Measurements from ENCODE around the gene IL13. TPM values are rescaled to one million over a fixed set of nuclear protein-coding genes. Genes with fewer than 3 reads are reported as not detected.
"Not testable (repeated sequence)": the region's sequence is repeated elsewhere in the genome, so short reads cannot be mapped to it uniquely, and the experiment has no call there.

Gene IL13
- total RNA-seq, 4 donors from 2014 or later, result not detected

GRCh38 chr5:132690156-132690555 lies 32.2 kb downstream of the IL13 start:
- no peaks in the 10 kb centered on the region for H3K4me1 ChIP-seq
- no peaks in the 10 kb centered on the region for H3K9me3 ChIP-seq
- H3K36me3 ChIP-seq, result no peaks in the 10 kb centered on the region
- no peak overlapping the region for H3K27ac ChIP-seq
- no peak for DNase-seq
- no peaks in the 10 kb centered on the region for H3K27me3 ChIP-seq
- TF ChIP-seq CTCF (IDR thresholded peaks at IDR 0.05), result no peak
- TF ChIP-seq POLR2A (IDR thresholded peaks at IDR 0.05), result no peak
- no peak overlapping the region for H3K4me3 ChIP-seq

DNA sequence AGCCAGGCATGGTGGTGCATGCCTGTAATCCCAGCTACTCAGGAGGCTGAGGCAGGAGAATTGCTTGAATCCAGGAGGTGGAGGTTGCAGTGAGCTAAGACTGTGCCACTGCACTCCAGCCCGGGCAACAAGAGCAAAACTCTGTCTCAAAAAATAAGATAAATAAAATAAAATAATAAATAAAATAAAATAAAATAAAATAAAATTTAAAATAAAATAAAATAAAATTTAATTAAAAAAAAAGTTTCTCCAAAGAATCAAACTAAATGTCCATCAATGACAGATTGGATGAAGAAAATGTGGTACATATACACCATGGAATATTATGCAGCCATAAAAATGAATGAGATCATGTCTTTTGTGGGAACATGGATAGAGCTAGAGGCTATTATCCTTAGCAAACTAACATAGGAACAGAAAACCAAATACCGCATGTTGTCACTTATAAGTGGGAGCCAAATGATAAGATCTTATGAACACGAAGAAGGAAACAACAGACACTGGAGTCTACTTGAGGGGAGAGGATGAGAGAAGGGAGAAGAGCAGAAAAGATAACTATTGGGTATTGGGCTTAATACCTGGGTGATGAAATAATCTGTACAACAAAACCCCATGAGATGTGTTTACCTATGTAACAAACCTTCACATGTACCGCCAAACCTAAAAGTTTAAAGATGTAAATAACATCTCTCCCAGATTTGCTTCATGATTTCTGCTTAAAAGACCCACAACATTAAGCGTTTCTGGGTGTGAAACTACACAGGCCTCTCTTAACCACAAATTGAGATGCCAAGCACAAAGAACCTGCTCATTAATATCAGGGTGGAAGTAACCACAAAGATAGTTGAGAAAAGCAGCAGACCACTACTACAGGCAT lies 34.0 kb downstream of the IL13 start:
- not testable (repeated sequence) for H3K27ac ChIP-seq, DNase-seq, H3K9me3 ChIP-seq, H3K4me3 ChIP-seq, H3K36me3 ChIP-seq, H3K27me3 ChIP-seq, H3K4me1 ChIP-seq

- H3K4me1 ChIP-seq, result no peaks in the 10 kb centered on the region
- TF ChIP-seq POLR2A (IDR thresholded peaks at IDR 0.05) (no peak), CTCF (IDR thresholded peaks at IDR 0.05) (no peak)
- H3K36me3 ChIP-seq, result no peaks in the 10 kb centered on the region
- no peaks in the 10 kb centered on the region for H3K9me3 ChIP-seq
- H3K27me3 ChIP-seq, result no peaks in the 10 kb centered on the region
- DNase-seq, result no peak
- H3K4me3 ChIP-seq, result no peak overlapping the region
- no peak overlapping the region for H3K27ac ChIP-seq
Measured at GRCh38 chr5:132692632-132692967, 34.6 kb downstream of the IL13 start.

DNA sequence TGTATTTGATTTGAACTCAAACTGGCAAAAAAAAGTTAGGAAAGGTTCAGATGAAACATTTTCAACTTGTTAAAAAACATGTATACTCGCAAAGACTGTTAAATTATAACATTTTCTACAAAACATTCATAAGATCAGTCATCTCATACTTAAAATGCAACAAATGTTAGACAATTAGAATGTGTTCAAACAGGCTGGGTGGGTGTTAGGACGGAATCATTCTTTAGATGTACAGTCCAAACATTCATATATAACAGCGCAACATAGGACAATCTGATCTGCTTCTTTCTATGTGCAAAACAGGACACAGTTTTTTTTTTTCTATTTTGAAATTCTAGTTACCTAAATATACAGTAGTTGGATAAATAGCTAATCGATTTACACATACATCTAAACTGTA lies 38.0 kb downstream of the IL13 start:
- Histone ChIP-seq H3K27me3 (no peaks in the 10 kb centered on the region), H3K4me1 (no peaks in the 10 kb centered on the region), H3K27ac (no peak overlapping the region), H3K4me3 (no peak overlapping the region), H3K36me3 (peaks cover 0 to under 1% (median 0%) of the 10 kb centered on the region in 3 donors), H3K9me3 (no peaks in the 10 kb centered on the region)
- TF ChIP-seq CTCF (IDR thresholded peaks at IDR 0.05) (no peak), POLR2A (IDR thresholded peaks at IDR 0.05) (no peak)
- no peak for DNase-seq

DNA sequence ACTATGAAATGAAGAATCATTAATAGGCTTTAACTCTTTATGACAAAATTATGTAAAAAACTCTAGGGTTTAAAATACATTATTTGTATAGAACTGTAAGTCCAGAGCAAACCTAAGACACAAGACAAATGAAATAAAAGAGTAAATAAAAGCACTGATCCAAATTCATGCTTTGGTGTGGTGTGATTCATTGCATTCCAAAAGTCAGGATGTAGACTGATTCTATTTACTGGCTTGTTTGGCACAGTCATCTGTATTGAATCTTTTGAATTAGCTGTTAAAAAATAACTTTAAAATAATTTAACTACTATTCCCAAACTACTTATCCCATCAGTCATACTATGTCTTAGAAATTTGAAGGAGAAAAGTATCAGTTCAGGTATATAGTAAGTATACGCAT lies 46.9 kb downstream of the IL13 start:
- Histone ChIP-seq H3K4me3 (no peak overlapping the region), H3K27me3 (no peaks in the 10 kb centered on the region), H3K9me3 (no peaks in the 10 kb centered on the region), H3K27ac (no peak overlapping the region), H3K4me1 (no peaks in the 10 kb centered on the region), H3K36me3 (peaks cover 0 to 17% (median 0%) of the 10 kb centered on the region in 3 donors)
- no peak for TF ChIP-seq CTCF (IDR thresholded peaks at IDR 0.05)
- TF ChIP-seq POLR2A (IDR thresholded peaks at IDR 0.05), result no peak
- no peak for DNase-seq

GRCh38 chr5:132708645-132709044 lies 50.7 kb downstream of the IL13 start:
- H3K4me1 ChIP-seq, result no peaks in the 10 kb centered on the region
- no peak for TF ChIP-seq POLR2A (IDR thresholded peaks at IDR 0.05)
- TF ChIP-seq CTCF (IDR thresholded peaks at IDR 0.05), result no peak
- no peak for DNase-seq
- no peaks in the 10 kb centered on the region for H3K9me3 ChIP-seq
- no peaks in the 10 kb centered on the region for H3K27me3 ChIP-seq
- H3K36me3 ChIP-seq, result no peaks in the 10 kb centered on the region
- no peak overlapping the region for H3K27ac ChIP-seq
- H3K4me3 ChIP-seq, result no peak overlapping the region

Other genes starting within 250 kb of the IL13 start
- 100 to 1,000 TPM in 3 of 4 donors, 10 to 100 TPM in 1; 92.7 to 152 (median 122) TPM for gene IRF1, start 167.4 kb upstream of the IL13 start, total RNA-seq
- not detected for gene IL5, start 114.7 kb upstream of the IL13 start, total RNA-seq
- 100 to 1,000 TPM in 1 of 4 donors, 10 to 100 TPM in 3; 47.5 to 102 (median 54.3) TPM for gene RAD50, start 101.2 kb upstream of the IL13 start, total RNA-seq
- gene IL4, start 15.8 kb downstream of the IL13 start, total RNA-seq, result not detected
- 10 to 100 TPM in 1 of 4 donors, 1 to 10 TPM in 3; 1.5 to 32.2 (median 4.0) TPM for gene KIF3A, start 79.4 kb downstream of the IL13 start, total RNA-seq
- 10 to 100 TPM in 2 of 4 donors, 1 to 10 TPM in 2; 7.1 to 30.8 (median 11.7) TPM for gene CCNI2, start 89.3 kb downstream of the IL13 start, total RNA-seq
- gene SEPTIN8, start 119.1 kb downstream of the IL13 start, total RNA-seq, result 10 to 100 TPM; 33.6 to 85.8 (median 56.2) TPM
- gene SOWAHA, start 155.1 kb downstream of the IL13 start, total RNA-seq, result 100 to 1,000 TPM in 2 of 4 donors, 10 to 100 TPM in 2; 13.2 to 128 (median 97.5) TPM
- gene SHROOM1, start 172.5 kb downstream of the IL13 start, total RNA-seq, result 100 to 1,000 TPM in 2 of 4 donors, 10 to 100 TPM in 2; 14.9 to 200 (median 95.3) TPM
- gene GDF9, start 208.3 kb downstream of the IL13 start, total RNA-seq, result under 1 TPM in 1 of 4 donors, not detected in 3; 0.66 TPM
- gene UQCRQ, start 208.5 kb downstream of the IL13 start, total RNA-seq, result 100 to 1,000 TPM in 3 of 4 donors, 10 to 100 TPM in 1; 71.8 to 366 (median 196) TPM
- 10 to 100 TPM in 2 of 4 donors, 1 to 10 TPM in 1, not detected in 1; 7.2 to 29.9 (median 20.1) TPM for gene LEAP2, start 215.5 kb downstream of the IL13 start, total RNA-seq